GM18520 (cell line): ENCODE measurements around the gene YIF1B.
"Not testable (repeated sequence)": the region's sequence is repeated elsewhere in the genome, so short reads cannot be mapped to it uniquely, and the experiment has no call there.

ENCODE experiments used
- ATAC-seq: cut with Tn5 transposase; IDR thresholded peaks from one replicate; pipeline ENCODE4 v1.9.1; 2021; ENCODE audit not compliant: unreplicated experiment

YIF1B gene

GRCh38 chr19:38277969-38278680 lies 37.6 kb downstream of the YIF1B start:
- ATAC-seq = no peak

GRCh38 chr19:38277549-38277948 lies 38.2 kb downstream of the YIF1B start:
- no peak for ATAC-seq

- ATAC-seq = no peak
Measured at GRCh38 chr19:38276942-38277517, 38.7 kb downstream of the YIF1B start.

GRCh38 chr19:38274739-38275138 lies 41.0 kb downstream of the YIF1B start:
- no peak for ATAC-seq

GRCh38 chr19:38273499-38273898 lies 42.2 kb downstream of the YIF1B start:
- no peak for ATAC-seq

- ATAC-seq = no peak
Measured at GRCh38 chr19:38270587-38271167, 45.1 kb downstream of the YIF1B start.

GRCh38 chr19:38268539-38268938 lies 47.2 kb downstream of the YIF1B start:
- ATAC-seq = no peak

- no peak for ATAC-seq
Measured at GRCh38 chr19:38267761-38268483, 47.8 kb downstream of the YIF1B start.

- ATAC-seq = no peak
Measured at GRCh38 chr19:38266981-38267597, 48.7 kb downstream of the YIF1B start.

- no peak for ATAC-seq
Measured at GRCh38 chr19:38265921-38266429, 49.8 kb downstream of the YIF1B start.

GRCh38 chr19:38265213-38265861 lies 50.4 kb downstream of the YIF1B start:
- ATAC-seq = no peak

- ATAC-seq = no peak
Measured at GRCh38 chr19:38264486-38265212, 51.1 kb downstream of the YIF1B start, which contains the start of gene SPINT2. TSS of gene SPINT2 (plus strand) at chr19:38264573. CDS start at chr19:38264893, 320 bp downstream.

- ATAC-seq = no peak
Measured at GRCh38 chr19:38263689-38264485, 51.9 kb downstream of the YIF1B start.

GRCh38 chr19:38262585-38263268 lies 53.0 kb downstream of the YIF1B start:
- no peak for ATAC-seq

GRCh38 chr19:38261942-38262341 lies 53.8 kb downstream of the YIF1B start:
- ATAC-seq = not testable (repeated sequence)

- no peak for ATAC-seq
Measured at GRCh38 chr19:38255383-38256014, 60.2 kb downstream of the YIF1B start.

GRCh38 chr19:38253788-38254187 lies 62.0 kb downstream of the YIF1B start:
- ATAC-seq = no peak
